Measurements from ENCODE around the gene MEIS3.

Gene MEIS3

DNA sequence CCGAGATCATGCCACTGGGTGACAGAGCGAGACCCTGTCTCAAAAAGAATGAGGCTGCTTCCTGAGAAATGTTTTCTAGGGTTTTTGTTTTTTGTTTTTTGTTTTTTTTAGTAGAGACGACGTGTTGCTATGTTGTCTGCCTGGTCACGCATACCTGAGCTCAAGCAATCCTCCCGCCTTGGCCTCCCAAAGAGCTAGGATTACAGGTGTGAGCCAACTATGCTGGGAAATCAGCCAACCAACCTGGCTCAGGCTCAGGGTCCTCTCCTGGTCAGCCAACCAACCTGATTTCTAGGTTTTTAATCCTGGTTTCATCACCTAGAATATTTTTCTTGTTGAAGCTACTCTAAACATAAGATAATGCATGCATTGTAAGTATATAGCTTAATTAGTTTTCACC is 62.4 kb downstream of the MEIS3 start:
- no peak for DNase-seq

GRCh38 chr19:47353307-47353712 is 66.0 kb downstream of the MEIS3 start:
- no peak for DNase-seq

Measured in activated CD8-positive, alpha-beta memory T cell treated with anti-CD3 and anti-CD28 coated beads, Interleukin-2, amount 50 U/mL, for 48 hours (primary cell).